Left lung (tissue), 14 donors: Measurements from ENCODE around the gene STRA8. TPM values are rescaled to one million over a fixed set of nuclear protein-coding genes. Genes with fewer than 3 reads are reported as not detected.

Source experiments
- ATAC-seq: fragments of 200-7000 bp; cut with Tn5 transposase; one replicate; pipeline ENCODE4 v1.9.1; 2020; ENCODE audit warnings: moderate library complexity
- DNase-seq, 4 donors: peaks; one replicate each; pipeline ENCODE4 v3.0.0-alpha.2; 2013 to 2020
- H3K27ac ChIP-seq, 2 donors: fragments of 200-600 bp; sonication (generic) in 1 of 2; one replicate each; pipeline versions ENCODE4 v1.5.0 to v1.8.0; 2020 to 2021
- H3K27me3 ChIP-seq, 2 donors: fragments of 200-600 bp; sonication (generic) in 1 of 2; one replicate each; pipeline versions ENCODE4 v1.5.0 to v1.8.0; 2020 to 2021
- H3K36me3 ChIP-seq, 2 donors: fragments of 200-600 bp; sonication (generic) in 1 of 2; one replicate each; pipeline versions ENCODE4 v1.5.0 to v1.8.0; 2020 to 2021
- H3K4me1 ChIP-seq, 2 donors: fragments of 200-600 bp; one replicate each; pipeline ENCODE4 v1.8.0; 2021
- H3K4me3 ChIP-seq, 2 donors: fragments of 200-600 bp; sonication (generic) in 1 of 2; one replicate each; pipeline versions ENCODE4 v1.5.0 to v1.8.0; 2020 to 2021; ENCODE audit warnings: mild to moderate bottlenecking in 1 of 2
- H3K9me3 ChIP-seq, 2 donors: fragments of 200-600 bp; sonication (generic) in 1 of 2; one replicate each; pipeline versions ENCODE4 v1.5.0 to v1.8.0; 2020 to 2021
- intact Hi-C, 2 donors: fragments of 100-400 bp; cut with DNase I; formaldehyde crosslinking; loops; one replicate each; pipeline versions ENCODE4 v1.11.2 to v1.14.2; 2022
- long read RNA-seq, 12 donors: library from polyadenylated mRNA in 2 of 12; unstranded in 2 of 12; transcript quantifications; one replicate each; pipeline ENCODE4 v2.0.0 and lab custom pipeline, GENCODE V29; 2019 to 2026
- polyA plus RNA-seq, 6 donors: library from polyadenylated mRNA; unstranded; fragments of 120-200 nt; gene quantifications; one replicate each; pipeline ENCODE4 v1.2.1, GENCODE V29; 2013; ENCODE audit not compliant: insufficient read length in 6 of 6
- total RNA-seq, 2 donors: library from RNA; stranded (reverse); fragmentation: NEBNext Ultra II Directional; extraction: Animal tissue kit (Norgen Biotek cat#: 25700); gene quantifications; one replicate each; pipeline ENCODE4 v1.2.1, GENCODE V29; 2021
- TF ChIP-seq, protein P1 (sequence below), 2 donors: fragments of 200-600 bp; sonication (generic) in 1 of 2; IDR thresholded peaks; one replicate each; pipeline versions ENCODE4 v1.5.0 to v1.8.0; 2021; ENCODE audit warnings: antibody characterized with exemption in 2 of 2
- donor health status: DM: no; HTN: yes; CAD: no.
- donor health status: DM: no; HTN: no; CAD: no.

The STRA8 gene, protein sequence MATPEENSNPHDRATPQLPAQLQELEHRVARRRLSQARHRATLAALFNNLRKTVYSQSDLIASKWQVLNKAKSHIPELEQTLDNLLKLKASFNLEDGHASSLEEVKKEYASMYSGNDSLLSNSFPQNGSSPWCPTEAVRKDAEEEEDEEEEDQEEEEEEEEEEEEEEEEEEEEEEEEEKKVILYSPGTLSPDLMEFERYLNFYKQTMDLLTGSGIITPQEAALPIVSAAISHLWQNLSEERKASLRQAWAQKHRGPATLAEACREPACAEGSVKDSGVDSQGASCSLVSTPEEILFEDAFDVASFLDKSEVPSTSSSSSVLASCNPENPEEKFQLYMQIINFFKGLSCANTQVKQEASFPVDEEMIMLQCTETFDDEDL
- total RNA-seq (not detected), polyA plus RNA-seq (under 1 TPM in 5 of 6 donors, not detected in 1; 0.14 to 0.40 (median 0.20) TPM)
- long read RNA-seq, donor 1 = 0 reads
- long read RNA-seq, donor 2 = 0 reads
- long read RNA-seq, donor 3 = 0 reads
- long read RNA-seq, donor 4 = 0 reads
- long read RNA-seq, donor 5 = 0 reads
- long read RNA-seq, donor 6 = 0 reads
- long read RNA-seq, donor 7 = 0 reads
- long read RNA-seq, donor 8 = 0 reads
- long read RNA-seq, donor 9 = 0 reads
- long read RNA-seq, donor 10 = 0 reads
- long read RNA-seq, donor 11 = 0 reads
- long read RNA-seq, donor 12 = 0 reads

DNA sequence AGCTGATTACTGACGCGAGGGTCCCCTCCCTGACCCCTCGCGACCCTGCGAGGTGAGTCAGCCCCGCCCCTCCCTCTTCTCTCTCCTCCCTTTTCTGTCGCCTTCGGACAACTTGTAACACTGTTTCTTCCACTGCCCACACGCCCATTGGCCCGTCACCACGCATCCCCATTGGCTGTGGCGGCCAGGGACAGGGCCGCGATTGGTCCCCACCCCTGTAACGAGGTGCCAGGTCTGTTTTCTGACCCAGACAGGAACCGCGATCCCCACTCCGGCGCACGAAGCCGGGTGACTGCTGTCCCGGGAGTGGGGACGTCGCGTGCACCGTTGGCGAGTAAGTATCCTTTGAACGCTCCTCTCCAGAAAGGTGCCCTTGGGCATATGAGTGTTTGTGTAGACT, at the start of gene STRA8:
Gene STRA8 (plus strand): TSS at position 269 of the 400 bp plus-strand sequence. CDS start 6,687 bp downstream, outside the sequence.
- Histone ChIP-seq H3K27ac (no peak within 1 kb of the TSS), H3K36me3 (no peaks in the 10 kb centered on the region), H3K4me1 (no peaks in the 10 kb centered on the region), H3K27me3 (no peaks in the 10 kb centered on the region), H3K4me3 (no peak within 1 kb of the TSS), H3K9me3 (no peaks in the 10 kb centered on the region)
- no peak for ATAC-seq
- peak in 1 of 4 donors; percentile 76 for DNase-seq
- intact Hi-C loops = no loop called here
- TF ChIP-seq, protein P1, sequence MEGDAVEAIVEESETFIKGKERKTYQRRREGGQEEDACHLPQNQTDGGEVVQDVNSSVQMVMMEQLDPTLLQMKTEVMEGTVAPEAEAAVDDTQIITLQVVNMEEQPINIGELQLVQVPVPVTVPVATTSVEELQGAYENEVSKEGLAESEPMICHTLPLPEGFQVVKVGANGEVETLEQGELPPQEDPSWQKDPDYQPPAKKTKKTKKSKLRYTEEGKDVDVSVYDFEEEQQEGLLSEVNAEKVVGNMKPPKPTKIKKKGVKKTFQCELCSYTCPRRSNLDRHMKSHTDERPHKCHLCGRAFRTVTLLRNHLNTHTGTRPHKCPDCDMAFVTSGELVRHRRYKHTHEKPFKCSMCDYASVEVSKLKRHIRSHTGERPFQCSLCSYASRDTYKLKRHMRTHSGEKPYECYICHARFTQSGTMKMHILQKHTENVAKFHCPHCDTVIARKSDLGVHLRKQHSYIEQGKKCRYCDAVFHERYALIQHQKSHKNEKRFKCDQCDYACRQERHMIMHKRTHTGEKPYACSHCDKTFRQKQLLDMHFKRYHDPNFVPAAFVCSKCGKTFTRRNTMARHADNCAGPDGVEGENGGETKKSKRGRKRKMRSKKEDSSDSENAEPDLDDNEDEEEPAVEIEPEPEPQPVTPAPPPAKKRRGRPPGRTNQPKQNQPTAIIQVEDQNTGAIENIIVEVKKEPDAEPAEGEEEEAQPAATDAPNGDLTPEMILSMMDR (IDR thresholded peaks at IDR 0.05) = no peak

DNA sequence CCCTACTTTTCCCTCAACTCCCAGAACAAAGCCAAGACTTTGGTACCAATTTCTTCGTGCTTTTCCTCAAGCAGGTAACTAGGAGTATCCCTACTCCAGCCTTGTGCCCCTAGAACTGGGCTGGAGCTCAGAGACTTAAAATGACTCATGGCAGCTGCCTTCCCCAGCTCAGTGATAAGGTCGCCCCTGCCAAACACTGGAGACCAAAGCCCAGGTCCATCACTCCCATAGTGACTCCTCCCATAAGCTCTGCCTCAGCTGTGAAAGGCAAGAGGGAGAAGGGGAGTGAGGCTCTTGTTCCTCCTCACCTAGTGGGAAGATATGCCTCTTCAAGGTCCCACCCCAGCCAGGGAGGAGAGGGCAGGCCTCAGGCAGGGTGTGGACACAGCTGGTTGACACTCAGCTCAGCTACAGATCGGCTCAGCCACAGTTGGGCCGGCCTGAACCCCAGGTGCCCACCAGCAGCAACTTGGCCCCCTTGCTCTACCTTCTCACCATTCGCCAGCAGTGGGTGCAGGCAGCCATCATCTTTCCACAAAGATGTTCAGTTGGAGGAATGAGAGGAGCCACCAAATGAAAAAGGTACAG, 49.3 kb upstream of the STRA8 start:
- no peak for ATAC-seq
- H3K4me3 ChIP-seq = no peak overlapping the region

DNA sequence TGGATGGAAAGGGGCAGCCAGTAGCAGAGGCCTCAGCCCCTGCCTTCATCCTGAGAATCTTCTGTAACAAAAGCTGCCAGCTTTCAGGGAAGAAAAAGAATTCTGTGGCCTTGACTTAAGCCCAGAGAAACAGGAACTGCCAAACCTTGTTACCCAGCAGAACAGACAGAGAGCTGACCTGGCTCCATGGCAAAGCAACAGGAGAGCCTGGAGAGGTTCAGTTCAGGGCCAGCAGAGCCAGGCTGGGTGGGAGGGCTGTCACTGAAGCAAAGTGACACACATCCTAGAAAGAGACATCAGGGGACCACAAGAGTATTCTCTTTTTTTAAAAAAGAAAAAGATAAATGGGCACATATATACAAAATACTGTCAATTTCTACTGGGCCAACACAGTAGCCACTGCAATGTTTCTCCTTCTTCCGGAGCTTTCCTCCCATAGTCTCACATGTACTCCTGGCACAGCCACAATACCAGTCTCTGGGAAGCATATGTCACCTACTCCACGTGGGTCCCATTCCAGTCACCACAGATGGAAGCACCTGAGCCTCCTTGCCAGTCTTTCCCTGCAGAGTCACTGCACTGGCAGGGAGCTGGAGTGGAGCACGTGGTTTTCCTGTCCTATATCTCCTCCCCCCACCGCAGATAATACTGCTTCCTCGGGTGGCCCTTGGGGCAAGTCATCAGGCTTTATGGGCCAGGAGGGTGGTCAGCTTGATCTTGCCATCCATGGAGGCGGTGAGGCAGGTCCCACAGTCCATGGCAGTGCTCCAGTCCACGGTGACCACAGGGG, 48.0 kb upstream of the STRA8 start:
- H3K4me3 ChIP-seq = no peak overlapping the region
- H3K27ac ChIP-seq = no peak overlapping the region
- no peak for DNase-seq
- H3K36me3 ChIP-seq = peaks cover 0 to 92% of the 10 kb centered on the region in 2 donors
- ATAC-seq = no peak
- peaks cover 7 to 35% of the 10 kb centered on the region in 2 donors for H3K9me3 ChIP-seq
- no peaks in the 10 kb centered on the region for H3K4me1 ChIP-seq
- H3K27me3 ChIP-seq = no peaks in the 10 kb centered on the region
- intact Hi-C loops = no loop called here
- TF ChIP-seq, protein P1 (IDR thresholded peaks at IDR 0.05) = no peak

More for the DNA sequence above, 49.3 kb upstream of the STRA8 start:
- DNase-seq = no peak
- TF ChIP-seq, protein P1 (IDR thresholded peaks at IDR 0.05) = no peak
- intact Hi-C loops = no loop called here
- Histone ChIP-seq H3K27ac (no peak overlapping the region), H3K9me3 (peaks cover 7 to 49% of the 10 kb centered on the region in 2 donors), H3K27me3 (no peaks in the 10 kb centered on the region), H3K4me1 (no peaks in the 10 kb centered on the region), H3K36me3 (peaks cover 0 to 90% of the 10 kb centered on the region in 2 donors)

DNA sequence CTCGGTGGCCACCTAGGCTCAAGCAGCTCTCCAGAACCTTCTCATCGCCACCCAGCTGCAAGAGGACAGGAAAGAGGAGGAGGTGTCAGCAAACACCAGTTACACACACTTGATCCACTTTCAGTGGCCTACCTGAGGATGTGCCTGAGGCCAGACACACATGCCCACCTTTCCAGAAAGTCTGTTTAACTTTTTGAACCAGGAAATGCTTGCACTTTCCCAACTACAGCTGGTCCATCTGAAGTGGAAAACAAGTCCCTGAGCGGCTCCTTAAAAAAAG, 47.4 kb upstream of the STRA8 start:
- Histone ChIP-seq H3K36me3 (peaks cover 0 to 92% of the 10 kb centered on the region in 2 donors), H3K4me1 (no peaks in the 10 kb centered on the region), H3K4me3 (no peak overlapping the region), H3K27ac (no peak overlapping the region), H3K9me3 (peaks cover 7 to 30% of the 10 kb centered on the region in 2 donors), H3K27me3 (no peaks in the 10 kb centered on the region)
- no peak for ATAC-seq
- TF ChIP-seq, protein P1 (IDR thresholded peaks at IDR 0.05) = no peak
- intact Hi-C loops = no loop called here
- DNase-seq = no peak
